ENCODE measurements around the gene COL5A2.

DNA sequence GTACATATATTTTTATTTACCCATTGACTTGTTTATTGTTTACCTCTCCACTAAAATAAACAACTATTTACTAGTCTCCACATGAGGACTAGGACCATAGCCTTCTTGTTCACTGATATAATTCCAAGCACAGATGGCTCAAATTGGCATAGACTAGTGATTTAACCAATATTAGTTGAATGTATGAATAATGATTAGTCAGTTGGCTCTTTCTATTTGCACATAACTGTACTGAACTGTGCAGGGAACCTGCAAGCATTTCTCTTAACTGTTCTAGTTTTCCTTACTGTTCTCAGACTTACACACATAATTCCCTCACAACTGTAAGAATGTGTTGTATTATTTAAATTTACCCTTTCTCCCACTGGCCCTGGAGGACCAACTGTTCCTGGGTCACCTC is 113.5 kb downstream of the COL5A2 start:
- TF ChIP-seq HDAC1 (IDR thresholded peaks at IDR 0.05), result no peak
- TF ChIP-seq, protein P1, sequence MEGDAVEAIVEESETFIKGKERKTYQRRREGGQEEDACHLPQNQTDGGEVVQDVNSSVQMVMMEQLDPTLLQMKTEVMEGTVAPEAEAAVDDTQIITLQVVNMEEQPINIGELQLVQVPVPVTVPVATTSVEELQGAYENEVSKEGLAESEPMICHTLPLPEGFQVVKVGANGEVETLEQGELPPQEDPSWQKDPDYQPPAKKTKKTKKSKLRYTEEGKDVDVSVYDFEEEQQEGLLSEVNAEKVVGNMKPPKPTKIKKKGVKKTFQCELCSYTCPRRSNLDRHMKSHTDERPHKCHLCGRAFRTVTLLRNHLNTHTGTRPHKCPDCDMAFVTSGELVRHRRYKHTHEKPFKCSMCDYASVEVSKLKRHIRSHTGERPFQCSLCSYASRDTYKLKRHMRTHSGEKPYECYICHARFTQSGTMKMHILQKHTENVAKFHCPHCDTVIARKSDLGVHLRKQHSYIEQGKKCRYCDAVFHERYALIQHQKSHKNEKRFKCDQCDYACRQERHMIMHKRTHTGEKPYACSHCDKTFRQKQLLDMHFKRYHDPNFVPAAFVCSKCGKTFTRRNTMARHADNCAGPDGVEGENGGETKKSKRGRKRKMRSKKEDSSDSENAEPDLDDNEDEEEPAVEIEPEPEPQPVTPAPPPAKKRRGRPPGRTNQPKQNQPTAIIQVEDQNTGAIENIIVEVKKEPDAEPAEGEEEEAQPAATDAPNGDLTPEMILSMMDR (IDR thresholded peaks at IDR 0.05 in 2 of 3, conservative IDR thresholded peaks at IDR 0.05 in 1 of 3; ENCODE audit: insufficient read depth in 2 of 3, low read depth in 1 of 3, low read length in 3 of 3), result no peak
- TF ChIP-seq, protein P2, sequence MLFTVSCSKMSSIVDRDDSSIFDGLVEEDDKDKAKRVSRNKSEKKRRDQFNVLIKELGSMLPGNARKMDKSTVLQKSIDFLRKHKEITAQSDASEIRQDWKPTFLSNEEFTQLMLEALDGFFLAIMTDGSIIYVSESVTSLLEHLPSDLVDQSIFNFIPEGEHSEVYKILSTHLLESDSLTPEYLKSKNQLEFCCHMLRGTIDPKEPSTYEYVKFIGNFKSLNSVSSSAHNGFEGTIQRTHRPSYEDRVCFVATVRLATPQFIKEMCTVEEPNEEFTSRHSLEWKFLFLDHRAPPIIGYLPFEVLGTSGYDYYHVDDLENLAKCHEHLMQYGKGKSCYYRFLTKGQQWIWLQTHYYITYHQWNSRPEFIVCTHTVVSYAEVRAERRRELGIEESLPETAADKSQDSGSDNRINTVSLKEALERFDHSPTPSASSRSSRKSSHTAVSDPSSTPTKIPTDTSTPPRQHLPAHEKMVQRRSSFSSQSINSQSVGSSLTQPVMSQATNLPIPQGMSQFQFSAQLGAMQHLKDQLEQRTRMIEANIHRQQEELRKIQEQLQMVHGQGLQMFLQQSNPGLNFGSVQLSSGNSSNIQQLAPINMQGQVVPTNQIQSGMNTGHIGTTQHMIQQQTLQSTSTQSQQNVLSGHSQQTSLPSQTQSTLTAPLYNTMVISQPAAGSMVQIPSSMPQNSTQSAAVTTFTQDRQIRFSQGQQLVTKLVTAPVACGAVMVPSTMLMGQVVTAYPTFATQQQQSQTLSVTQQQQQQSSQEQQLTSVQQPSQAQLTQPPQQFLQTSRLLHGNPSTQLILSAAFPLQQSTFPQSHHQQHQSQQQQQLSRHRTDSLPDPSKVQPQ (CRISPR knock-in tag; IDR thresholded peaks at IDR 0.05; ENCODE audit: borderline replicate concordance), result no peak
- no peak for TF ChIP-seq ARNT (IDR thresholded peaks at IDR 0.05)
- no peak for TF ChIP-seq ZNF324 (CRISPR knock-in tag; IDR thresholded peaks at IDR 0.05)
- no peak for TF ChIP-seq CHD4 (IDR thresholded peaks at IDR 0.05; ENCODE audit: insufficient read depth, insufficient replicate concordance, low read depth, low read length, poor library complexity, severe bottlenecking)
- no peak for TF ChIP-seq ZFX (CRISPR knock-in tag; IDR thresholded peaks at IDR 0.05)
